IMR-90 (cell line): Measurements from ENCODE around the gene GTF2F2. TPM values are rescaled to one million over a fixed set of nuclear protein-coding genes. Genes with fewer than 3 reads are reported as not detected.
A peak's percentile ranks its signal among the peaks of the same experiment; 100 is the strongest.

Source experiments
- ATAC-seq: fragments of 200-7000 bp; cut with Tn5 transposase; 2 replicates; pipeline ENCODE4 v1.9.1; 2020; ENCODE audit warnings: low read depth, mild to moderate bottlenecking, moderate library complexity
- BruUV-seq: library from RNA; stranded (reverse); fragments of 400-500 nt; replicated peaks from 2 replicates; lab custom pipeline; 2021; lab: Mats Ljungman, UMichigan
- CTCF ChIA-PET: fragments of 300-600 bp; formaldehyde crosslinking; extraction: SDS; loops from one replicate; lab custom pipeline; 2021; ENCODE audit warnings: antibody characterized with exemption; lab: Yijun Ruan, JAX
- POLR2A ChIA-PET: fragments of 300-600 bp; sonication (Branson Sonifier 250); formaldehyde crosslinking; loops from one replicate; lab custom pipeline; 2022; ENCODE audit warnings: antibody characterized with exemption; ENCODE audit not compliant: unreplicated experiment; lab: Charles Lee
- DNase-seq: peaks from one replicate; pipeline ENCODE4 v3.0.0; 2013
- H2AFZ ChIP-seq: replicated peaks from 2 replicates; pipeline ENCODE3; 2013; ENCODE audit warnings: low read length, mild to moderate bottlenecking; ENCODE audit not compliant: poor library complexity
- H2AK5ac ChIP-seq: 2 replicates; pipeline ENCODE4 v1.6.1; 2013; ENCODE audit warnings: low read depth, low read length, inconsistent platforms
- H2AK9ac ChIP-seq: replicated peaks from 2 replicates; pipeline ENCODE3; 2013; ENCODE audit warnings: mild to moderate bottlenecking, low read depth, low read length, moderate library complexity; ENCODE audit not compliant: poor library complexity
- H2BK120ac ChIP-seq: 2 replicates; pipeline ENCODE4 v1.6.1; 2013; ENCODE audit warnings: low read depth, low read length, inconsistent platforms
- H2BK15ac ChIP-seq: 3 replicates; pipeline ENCODE4 v1.6.1; 2013; ENCODE audit warnings: low read depth, low read length, inconsistent platforms
- H2BK20ac ChIP-seq: 2 replicates; pipeline ENCODE4 v1.6.1; 2013; ENCODE audit warnings: low read depth, mild to moderate bottlenecking, inconsistent platforms, low read length, moderate library complexity
- H2BK5ac ChIP-seq: 2 replicates; pipeline ENCODE4 v1.6.1; 2013; ENCODE audit warnings: mild to moderate bottlenecking, low read depth, low read length, inconsistent platforms; ENCODE audit not compliant: poor library complexity, severe bottlenecking
- H3K14ac ChIP-seq: replicated peaks from 2 replicates; pipeline ENCODE4 v1.6.1; 2013; ENCODE audit warnings: low read depth, low read length, inconsistent platforms
- H3K18ac ChIP-seq: 2 replicates; pipeline ENCODE4 v1.6.1; 2013; ENCODE audit warnings: low read depth, low read length, control low read depth
- H3K23ac ChIP-seq: 2 replicates; pipeline ENCODE4 v1.6.1; 2013; ENCODE audit warnings: low read depth, low read length, inconsistent platforms
- H3K27ac ChIP-seq: 2 replicates; pipeline ENCODE4 v1.5.1; 2013; ENCODE audit warnings: mild to moderate bottlenecking, control low read depth, low read length; ENCODE audit not compliant: insufficient read depth
- H3K27me3 ChIP-seq: 2 replicates; pipeline ENCODE4 v1.6.1; 2013; ENCODE audit warnings: low read length; ENCODE audit not compliant: control insufficient read depth, insufficient read depth
- H3K36me3 ChIP-seq: 2 replicates; pipeline ENCODE4 v1.6.1; 2013; ENCODE audit warnings: low read length, mixed read lengths; ENCODE audit not compliant: control insufficient read depth, insufficient read depth
- H3K4ac ChIP-seq: 2 replicates; pipeline ENCODE4 v1.6.1; 2013; ENCODE audit warnings: low read depth, low read length, inconsistent platforms
- H3K4me1 ChIP-seq: 2 replicates; pipeline ENCODE4 v1.6.1; 2013; ENCODE audit warnings: low read length, mixed read lengths; ENCODE audit not compliant: control insufficient read depth, insufficient read depth
- H3K4me2 ChIP-seq: 2 replicates; pipeline ENCODE4 v1.6.1; 2013; ENCODE audit warnings: low read depth, mild to moderate bottlenecking, control low read depth, low read length, moderate library complexity
- H3K4me3 ChIP-seq: 2 replicates; pipeline ENCODE4 v1.5.1; 2013; ENCODE audit warnings: low read depth, mild to moderate bottlenecking, control low read depth, low read length, moderate library complexity; ENCODE audit not compliant: insufficient read depth
- H3K56ac ChIP-seq: 2 replicates; pipeline ENCODE4 v1.6.1; 2013; ENCODE audit warnings: low read length, inconsistent platforms; ENCODE audit not compliant: insufficient read depth; ENCODE audit errors: extremely low read depth
- H3K79me1 ChIP-seq, 2 experiments: 2 replicates each; pipeline ENCODE4 v1.6.1; 2013; ENCODE audit warnings: low read length in 2 of 2, inconsistent platforms in 1 of 2, low read depth in 1 of 2
- H3K9ac ChIP-seq: 2 replicates; pipeline ENCODE4 v1.6.1; 2013; ENCODE audit warnings: low read depth, low read length, control low read depth
- H3K9me1 ChIP-seq: 2 replicates; pipeline ENCODE4 v1.6.1; 2013; ENCODE audit warnings: low read length, inconsistent platforms; ENCODE audit not compliant: insufficient read depth
- H3K9me3 ChIP-seq: 2 replicates; pipeline ENCODE4 v1.6.1; 2013; ENCODE audit warnings: low read length; ENCODE audit not compliant: control insufficient read depth, insufficient read depth
- H4K20me1 ChIP-seq: 2 replicates; pipeline ENCODE4 v1.6.1; 2013; ENCODE audit warnings: low read length, inconsistent platforms; ENCODE audit not compliant: insufficient read depth
- H4K5ac ChIP-seq: 2 replicates; pipeline ENCODE4 v1.6.1; 2013; ENCODE audit warnings: mild to moderate bottlenecking, low read depth, low read length, control low read depth
- H4K8ac ChIP-seq, 2 experiments: 2 replicates each; pipeline ENCODE4 v1.6.1; 2013; ENCODE audit warnings: low read depth in 2 of 2, low read length in 2 of 2, control low read depth in 1 of 2, inconsistent platforms in 1 of 2
- H4K91ac ChIP-seq: 2 replicates; pipeline ENCODE4 v1.6.1; 2013; ENCODE audit warnings: low read depth, low read length, inconsistent platforms; ENCODE audit not compliant: insufficient read depth
- BHLHE40 ChIP-seq: fragments of 150-350 bp; IDR thresholded peaks from 2 replicates; pipeline ENCODE4 v1.6.1; 2016; ENCODE audit warnings: mild to moderate bottlenecking, low read depth, low read length
- CHD1 ChIP-seq: IDR thresholded peaks from 2 replicates; pipeline ENCODE4 v1.6.1; 2012; ENCODE audit warnings: low read depth, low read length, improper control_type of control experiment
- FOS ChIP-seq: fragments of 150-350 bp; IDR thresholded peaks from 2 replicates; pipeline ENCODE4 v1.6.1; 2016; ENCODE audit warnings: low read depth, low read length
- MAFK ChIP-seq: IDR thresholded peaks from 2 replicates; pipeline ENCODE4 v1.6.1; 2012; ENCODE audit warnings: low read depth, low read length, improper control_type of control experiment
- MXI1 ChIP-seq: IDR thresholded peaks from 2 replicates; pipeline ENCODE4 v1.6.1; 2012; ENCODE audit warnings: low read depth, mild to moderate bottlenecking, low read length, moderate library complexity, borderline replicate concordance
- NFE2L2 ChIP-seq: fragments of 150-350 bp; IDR thresholded peaks from 2 replicates; pipeline ENCODE4 v1.6.1; 2016; ENCODE audit warnings: low read depth, mild to moderate bottlenecking, low read length
- POLR2A ChIP-seq: IDR thresholded peaks from 2 replicates; pipeline ENCODE4 v1.6.1; 2012; ENCODE audit warnings: mild to moderate bottlenecking, low read depth, low read length
- RAD21 ChIP-seq: IDR thresholded peaks from 2 replicates; pipeline ENCODE4 v1.6.1; 2012; ENCODE audit warnings: low read length, improper control_type of control experiment
- RCOR1 ChIP-seq: IDR thresholded peaks from 2 replicates; pipeline ENCODE4 v1.6.1; 2012; ENCODE audit warnings: mild to moderate bottlenecking, low read length, improper control_type of control experiment; ENCODE audit not compliant: insufficient replicate concordance
- RFX5 ChIP-seq: IDR thresholded peaks from 2 replicates; pipeline ENCODE4 v1.8.0; 2012; ENCODE audit warnings: low read depth, mild to moderate bottlenecking, low read length, moderate library complexity
- SMC3 ChIP-seq: fragments of 150-350 bp; IDR thresholded peaks from 2 replicates; pipeline ENCODE4 v1.6.1; 2016; ENCODE audit warnings: low read depth, mild to moderate bottlenecking, antibody characterized with exemption, low read length, moderate library complexity
- USF2 ChIP-seq: fragments of 150-350 bp; IDR thresholded peaks from 2 replicates; pipeline ENCODE4 v1.6.1; 2017; ENCODE audit warnings: mild to moderate bottlenecking, antibody characterized with exemption, low read length, low read depth
- WGBS, 2 experiments: methylation state at CpG; one replicate each; pipeline versions ENCODE4 v1.1.5 to v1.1.7; 2013; ENCODE audit warnings: missing lambda C conversion rate in 2 of 2; ENCODE audit not compliant: insufficient read length in 1 of 2; ENCODE audit errors: extremely low coverage in 2 of 2; 5-methylcytosine and 5-hydroxymethylcytosine counted together
- dilution Hi-C: fragments of 300-500 bp; cut with HindIII; formaldehyde crosslinking; loops from one replicate; pipeline ENCODE4 v1.14.3; 2018; ENCODE audit warnings: low sequenced_read_pairs; ENCODE audit not compliant: unreplicated experiment
- in situ Hi-C: fragments of 300-500 bp; cut with MboI; formaldehyde crosslinking; loops from 3 replicates; pipeline ENCODE4 v1.14.3; 2019; ENCODE audit warnings: low sequenced_read_pairs, inconsistent platforms, mixed read lengths
- intact Hi-C: fragments of 100-400 bp; cut with micrococcal nuclease; formaldehyde crosslinking; loops from 2 replicates; pipeline ENCODE4 v1.10.0; 2022
- polyA plus RNA-seq, 3 experiments: library from polyadenylated mRNA; depleted of rRNA; stranded (reverse); fragments of >200 nt; gene quantifications; 2 replicates each; pipeline ENCODE4 v1.2.3, GENCODE V29; 2012; ENCODE audit warnings: low replicate concordance in 1 of 3
- total RNA-seq: library from RNA; depleted of rRNA; stranded (reverse); fragments of >200 nt; gene quantifications from 2 replicates; pipeline ENCODE4 v1.2.3, GENCODE V29; 2012
- TF ChIP-seq, protein P1 (sequence below): fragments of 150-350 bp; IDR thresholded peaks from 2 replicates; pipeline ENCODE4 v1.6.1; 2016; ENCODE audit warnings: low read depth, mild to moderate bottlenecking, low read length, moderate library complexity, borderline replicate concordance
- TF ChIP-seq, protein P2 (sequence below): conservative IDR thresholded peaks from 2 replicates; pipeline ENCODE4 v1.5.1; 2012; ENCODE audit warnings: mild to moderate bottlenecking, low read depth, low read length, improper control_type of control experiment

GTF2F2 gene
- total and polyA plus RNA-seq, 2 of the 4 experiments (the other 2 are of a cell fraction): 16.5 to 21.0 TPM

GRCh38 chr13:45107539-45107938, 12.8 kb upstream of the GTF2F2 start:
- no peak overlapping the region for H3K23ac ChIP-seq
- H2AK5ac ChIP-seq: peak overlapping the region; percentile 43; the same call in 1 of the 2 replicates
- peaks cover 18% of the 10 kb centered on the region for H3K4me1 ChIP-seq
- no peak overlapping the region for H2BK120ac ChIP-seq
- no peaks in the 10 kb centered on the region for H3K79me1 ChIP-seq
- H3K36me3 ChIP-seq: no peaks in the 10 kb centered on the region
- no CpG with 5 or more reads among the region's 1 CpG for WGBS, 2 experiments
- no peak overlapping the region for H2BK5ac ChIP-seq
- no peaks in the 10 kb centered on the region for H3K27me3 ChIP-seq
- CTCF ChIA-PET: no interaction called here
- H2BK15ac ChIP-seq: 0 out of 3 replicates have a peak overlapping the region, but pooled peaks have one; percentile 63
- peak overlapping the region; percentile 93 for H3K18ac ChIP-seq
- no peak overlapping the region for H3K4me3 ChIP-seq
- no peak overlapping the region for H2AFZ ChIP-seq
- no peak overlapping the region for H3K9ac ChIP-seq
- POLR2A ChIA-PET: interaction anchor here (0.6 kb wide), 3 partner anchors 13 to 307 kb away, joined by 3 to 17 read pairs (median 4); partner anchors contain the start of gene GTF2F2
- in situ Hi-C loops: no loop called here
- ATAC-seq (no peak), DNase-seq (no peak)
- H4K8ac ChIP-seq: no peak overlapping the region
- no peak overlapping the region for H2AK9ac ChIP-seq
- BruUV-seq: no TSS peak
- H3K9me1 ChIP-seq: peaks cover 4% of the 10 kb centered on the region; the same call in 1 of the 2 replicates
- H3K9me3 ChIP-seq: no peaks in the 10 kb centered on the region
- H4K20me1 ChIP-seq: no peaks in the 10 kb centered on the region
- TF ChIP-seq USF2 (no peak), BHLHE40 (no peak), MXI1 (no peak), RAD21 (no peak), SMC3 (no peak), CHD1 (no peak), FOS (no peak), RFX5 (no peak), RCOR1 (no peak), NFE2L2 (no peak), MAFK (no peak), POLR2A (no peak)
- TF ChIP-seq, protein P1, sequence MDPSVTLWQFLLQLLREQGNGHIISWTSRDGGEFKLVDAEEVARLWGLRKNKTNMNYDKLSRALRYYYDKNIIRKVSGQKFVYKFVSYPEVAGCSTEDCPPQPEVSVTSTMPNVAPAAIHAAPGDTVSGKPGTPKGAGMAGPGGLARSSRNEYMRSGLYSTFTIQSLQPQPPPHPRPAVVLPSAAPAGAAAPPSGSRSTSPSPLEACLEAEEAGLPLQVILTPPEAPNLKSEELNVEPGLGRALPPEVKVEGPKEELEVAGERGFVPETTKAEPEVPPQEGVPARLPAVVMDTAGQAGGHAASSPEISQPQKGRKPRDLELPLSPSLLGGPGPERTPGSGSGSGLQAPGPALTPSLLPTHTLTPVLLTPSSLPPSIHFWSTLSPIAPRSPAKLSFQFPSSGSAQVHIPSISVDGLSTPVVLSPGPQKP: no peak
- TF ChIP-seq, protein P2, sequence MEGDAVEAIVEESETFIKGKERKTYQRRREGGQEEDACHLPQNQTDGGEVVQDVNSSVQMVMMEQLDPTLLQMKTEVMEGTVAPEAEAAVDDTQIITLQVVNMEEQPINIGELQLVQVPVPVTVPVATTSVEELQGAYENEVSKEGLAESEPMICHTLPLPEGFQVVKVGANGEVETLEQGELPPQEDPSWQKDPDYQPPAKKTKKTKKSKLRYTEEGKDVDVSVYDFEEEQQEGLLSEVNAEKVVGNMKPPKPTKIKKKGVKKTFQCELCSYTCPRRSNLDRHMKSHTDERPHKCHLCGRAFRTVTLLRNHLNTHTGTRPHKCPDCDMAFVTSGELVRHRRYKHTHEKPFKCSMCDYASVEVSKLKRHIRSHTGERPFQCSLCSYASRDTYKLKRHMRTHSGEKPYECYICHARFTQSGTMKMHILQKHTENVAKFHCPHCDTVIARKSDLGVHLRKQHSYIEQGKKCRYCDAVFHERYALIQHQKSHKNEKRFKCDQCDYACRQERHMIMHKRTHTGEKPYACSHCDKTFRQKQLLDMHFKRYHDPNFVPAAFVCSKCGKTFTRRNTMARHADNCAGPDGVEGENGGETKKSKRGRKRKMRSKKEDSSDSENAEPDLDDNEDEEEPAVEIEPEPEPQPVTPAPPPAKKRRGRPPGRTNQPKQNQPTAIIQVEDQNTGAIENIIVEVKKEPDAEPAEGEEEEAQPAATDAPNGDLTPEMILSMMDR: no peak
- H3K4ac ChIP-seq: no peak overlapping the region
- H4K91ac ChIP-seq: no peak overlapping the region; the same call in 1 of the 2 replicates
- no peak overlapping the region for H3K4me2 ChIP-seq
- dilution Hi-C loops: no loop called here
- no peak overlapping the region for H3K56ac ChIP-seq
- no peak overlapping the region for H3K14ac ChIP-seq
- H3K27ac ChIP-seq: peak overlapping the region; percentile 82; the same call in 1 of the 2 replicates
- intact Hi-C loops: no loop called here
- peak overlapping the region; percentile 95 for H4K5ac ChIP-seq
- H2BK20ac ChIP-seq: 0 out of 2 replicates have a peak overlapping the region, but pooled peaks have one; percentile 27
